ENCODE data around the gene GOLGA8T. TPM values are rescaled to one million over a fixed set of nuclear protein-coding genes. Genes with fewer than 3 reads are reported as not detected.

The GOLGA8T gene, protein sequence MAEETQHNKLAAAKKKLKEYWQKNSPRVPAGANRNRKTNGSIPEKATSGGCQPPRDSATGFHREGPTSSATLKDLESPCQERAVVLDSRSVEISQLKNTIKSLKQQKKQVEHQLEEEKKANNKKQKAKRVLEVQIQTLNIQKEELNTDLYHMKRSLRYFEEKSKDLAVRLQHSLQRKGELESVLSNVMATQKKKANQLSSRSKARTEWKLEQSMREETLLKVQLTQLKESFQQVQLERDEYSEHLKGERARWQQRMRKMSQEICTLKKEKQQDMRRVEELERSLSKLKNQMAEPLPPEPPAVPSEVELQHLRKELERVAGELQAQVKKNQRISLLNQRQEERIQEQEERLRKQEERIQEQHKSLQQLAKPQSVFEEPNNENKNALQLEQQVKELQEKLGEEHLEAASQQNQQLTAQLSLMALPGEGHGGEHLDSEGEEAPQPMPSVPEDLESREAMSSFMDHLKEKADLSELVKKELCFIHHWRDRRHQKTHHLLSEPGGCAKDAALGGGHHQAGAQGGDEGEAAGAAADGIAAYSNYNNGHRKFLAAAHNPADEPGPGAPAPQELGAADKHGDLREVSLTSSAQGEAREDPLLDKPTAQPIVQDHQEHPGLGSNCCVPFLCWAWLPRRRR
- total RNA-seq, result not detected in 2 replicates

DNA sequence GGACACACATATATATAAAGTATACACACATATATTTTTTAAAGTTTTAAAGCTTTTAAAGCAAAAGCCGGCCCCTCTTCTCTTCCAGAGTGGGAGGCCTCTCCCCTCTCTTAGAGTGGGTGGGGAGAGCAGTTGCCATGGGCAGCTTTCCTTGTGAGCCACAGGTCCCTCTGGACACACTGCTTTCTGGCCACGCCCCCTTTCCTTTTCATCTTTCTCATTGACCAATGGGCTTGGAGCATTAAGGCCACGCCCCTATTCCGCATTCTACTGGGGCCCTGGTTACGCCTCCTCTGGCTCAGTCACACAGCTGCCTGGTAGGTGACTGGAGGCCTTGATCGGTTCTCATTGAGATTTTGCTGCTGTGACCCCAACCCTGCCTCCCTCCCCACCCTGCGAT, at the start of gene GOLGA8T:
Gene GOLGA8T, plus strand, starts transcription at position 301 of the 400 bp plus-strand sequence. Its CDS starts 98 bp downstream, at position 399.

Other genes starting within 250 kb of the GOLGA8T start
- gene GOLGA8J, start 52.1 kb upstream of the GOLGA8T start, total RNA-seq, result not detected in 2 replicates

All from nasal cavity respiratory epithelium epithelial cell of viscerocranial mucosa (primary cell).